GM12872 (cell line): Measurements from ENCODE around the gene PDILT.

Experiments used
- TF ChIP-seq, protein P1 (sequence below): IDR thresholded peaks from 3 replicates; pipeline ENCODE4 v1.5.1; 2011; ENCODE audit warnings: low read depth, mild to moderate bottlenecking, low read length, moderate library complexity; ENCODE audit not compliant: insufficient read depth

Gene PDILT

DNA sequence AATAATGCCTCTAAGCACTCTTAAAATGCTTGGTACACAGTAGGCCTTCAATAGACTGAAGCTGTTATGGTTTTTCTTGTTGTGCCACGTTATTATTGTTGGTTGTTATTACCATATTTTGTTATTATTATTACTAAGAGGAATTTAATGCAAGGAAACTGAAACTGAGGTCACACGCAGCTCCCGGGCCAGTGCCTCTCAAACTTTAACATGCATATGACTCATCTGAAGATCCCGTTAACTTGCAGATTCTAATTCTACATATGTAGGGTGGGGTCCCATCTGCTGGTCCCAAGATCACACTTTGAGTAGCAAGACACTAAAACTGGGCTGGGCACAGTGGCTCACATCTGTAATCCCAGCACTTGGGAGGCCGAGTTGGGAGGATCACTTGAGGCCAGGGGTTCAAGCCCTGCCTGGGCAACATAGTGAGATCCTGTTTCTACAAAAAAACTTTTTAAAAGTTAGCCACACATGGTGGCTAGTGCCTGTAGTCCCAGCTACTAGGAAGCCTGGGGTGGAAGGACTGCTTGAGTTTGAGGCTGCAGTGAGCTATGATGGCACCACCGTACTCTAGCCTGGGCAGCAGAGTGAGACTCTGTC is 5.7 kb upstream of the PDILT start:
- TF ChIP-seq, protein P1, sequence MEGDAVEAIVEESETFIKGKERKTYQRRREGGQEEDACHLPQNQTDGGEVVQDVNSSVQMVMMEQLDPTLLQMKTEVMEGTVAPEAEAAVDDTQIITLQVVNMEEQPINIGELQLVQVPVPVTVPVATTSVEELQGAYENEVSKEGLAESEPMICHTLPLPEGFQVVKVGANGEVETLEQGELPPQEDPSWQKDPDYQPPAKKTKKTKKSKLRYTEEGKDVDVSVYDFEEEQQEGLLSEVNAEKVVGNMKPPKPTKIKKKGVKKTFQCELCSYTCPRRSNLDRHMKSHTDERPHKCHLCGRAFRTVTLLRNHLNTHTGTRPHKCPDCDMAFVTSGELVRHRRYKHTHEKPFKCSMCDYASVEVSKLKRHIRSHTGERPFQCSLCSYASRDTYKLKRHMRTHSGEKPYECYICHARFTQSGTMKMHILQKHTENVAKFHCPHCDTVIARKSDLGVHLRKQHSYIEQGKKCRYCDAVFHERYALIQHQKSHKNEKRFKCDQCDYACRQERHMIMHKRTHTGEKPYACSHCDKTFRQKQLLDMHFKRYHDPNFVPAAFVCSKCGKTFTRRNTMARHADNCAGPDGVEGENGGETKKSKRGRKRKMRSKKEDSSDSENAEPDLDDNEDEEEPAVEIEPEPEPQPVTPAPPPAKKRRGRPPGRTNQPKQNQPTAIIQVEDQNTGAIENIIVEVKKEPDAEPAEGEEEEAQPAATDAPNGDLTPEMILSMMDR = no peak

DNA sequence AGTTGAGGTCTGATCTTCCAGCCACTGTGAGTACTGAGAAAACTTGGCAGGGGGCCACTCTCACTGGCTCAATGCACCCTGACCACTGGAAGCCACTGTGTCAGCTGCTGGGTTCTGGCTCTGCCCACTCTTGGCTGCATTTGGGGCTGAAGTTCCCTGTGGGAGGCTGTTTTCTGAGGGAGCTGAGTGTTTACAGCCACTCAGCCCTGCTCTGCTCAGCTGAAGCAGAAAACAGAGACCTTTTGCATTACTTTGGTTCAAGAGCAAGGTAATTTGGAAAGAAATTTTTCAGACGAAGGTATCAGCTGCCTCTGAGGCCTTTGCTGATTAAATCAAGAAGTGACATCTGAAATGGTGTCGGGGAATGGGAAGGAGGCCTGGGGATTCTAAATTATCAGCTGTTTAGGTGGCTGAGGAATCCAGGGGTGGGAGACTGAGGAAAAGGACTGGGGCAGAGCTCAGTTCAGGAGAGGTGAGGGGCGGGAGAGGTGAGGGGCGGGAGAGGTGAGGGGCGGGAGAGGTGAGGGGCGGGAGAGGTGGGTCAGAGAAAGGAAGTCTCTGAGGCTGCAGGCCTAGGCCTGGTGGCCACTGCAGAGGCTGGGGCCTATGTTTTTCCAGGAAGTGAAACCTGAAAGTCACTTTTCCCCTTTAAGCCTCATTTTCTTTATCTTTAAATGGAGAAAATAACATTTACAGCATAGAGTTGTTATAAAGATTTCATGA is 5.0 kb upstream of the PDILT start, which contains the start of gene ACSM5:
Gene ACSM5, plus strand, starts transcription at position 137 of the 723 bp plus-strand sequence. CDS start 1,951 bp downstream, outside the sequence.
- TF ChIP-seq, protein P1 = no peak

DNA sequence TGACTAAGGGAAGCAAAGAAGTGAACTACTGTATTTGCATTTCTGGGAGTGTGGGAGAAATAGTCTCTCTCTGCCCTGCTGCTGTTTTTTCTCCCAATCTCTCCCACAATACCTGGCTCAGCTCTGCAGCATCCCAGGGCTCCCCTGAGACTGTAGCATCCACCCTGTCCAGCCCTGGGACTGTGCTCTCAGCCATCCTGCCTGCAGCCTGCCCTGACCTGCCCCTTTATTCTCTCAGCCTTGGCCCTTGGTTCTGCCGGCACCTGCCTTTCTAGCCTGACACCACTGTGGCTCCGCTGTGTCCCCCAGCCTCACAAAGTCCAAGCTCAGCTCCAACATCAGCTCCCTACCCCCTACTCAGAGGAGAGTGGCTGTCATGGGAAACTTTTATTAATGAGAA is 1.9 kb downstream of the PDILT start:
- TF ChIP-seq, protein P1 = no peak

DNA sequence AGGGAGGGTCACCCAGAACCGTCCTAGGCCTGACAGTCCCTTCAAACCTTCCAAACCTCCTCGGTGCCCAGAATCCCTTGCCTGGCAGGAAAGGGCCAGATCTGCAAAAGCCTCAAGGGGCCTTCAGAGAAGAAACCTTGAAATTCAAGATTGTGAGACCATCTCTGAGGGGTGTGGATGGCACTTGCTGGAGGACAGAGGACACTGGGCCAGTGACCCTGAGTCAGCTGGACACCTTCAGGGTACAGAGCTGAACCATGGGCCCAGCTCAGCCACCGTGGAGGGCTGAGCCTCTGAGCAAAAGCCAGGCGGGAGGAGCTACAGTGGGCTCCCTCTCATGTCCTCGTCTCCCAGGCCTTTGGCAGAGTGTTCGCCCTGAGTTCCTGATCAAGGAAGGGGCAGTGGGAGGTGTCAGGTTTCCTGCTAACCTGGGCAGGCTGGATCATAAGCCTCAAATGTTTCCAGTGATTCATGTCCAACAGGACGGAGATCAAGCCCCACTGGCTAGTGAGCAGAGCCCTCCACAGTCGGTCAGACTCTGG is 3.0 kb downstream of the PDILT start:
- TF ChIP-seq, protein P1 = no peak

DNA sequence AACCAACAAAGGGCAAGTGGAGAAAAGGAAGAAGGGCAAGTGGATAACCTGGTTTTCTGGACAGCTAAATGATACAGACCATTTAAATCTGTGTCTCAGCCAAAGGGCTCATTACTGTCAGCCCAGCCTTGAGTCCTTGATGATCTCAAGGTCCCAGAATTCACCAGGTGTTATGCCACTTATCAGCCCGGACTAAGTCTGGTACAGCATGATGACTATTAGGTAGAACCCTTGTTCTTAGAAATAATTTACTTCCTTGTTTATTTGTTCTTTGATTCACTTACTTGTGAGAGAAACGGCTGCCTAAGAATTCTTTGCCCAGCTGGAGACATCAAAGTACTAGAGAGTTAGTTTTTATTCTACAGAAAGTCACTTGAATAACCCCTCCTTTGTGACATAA is 3.5 kb downstream of the PDILT start:
- TF ChIP-seq, protein P1 = no peak

DNA sequence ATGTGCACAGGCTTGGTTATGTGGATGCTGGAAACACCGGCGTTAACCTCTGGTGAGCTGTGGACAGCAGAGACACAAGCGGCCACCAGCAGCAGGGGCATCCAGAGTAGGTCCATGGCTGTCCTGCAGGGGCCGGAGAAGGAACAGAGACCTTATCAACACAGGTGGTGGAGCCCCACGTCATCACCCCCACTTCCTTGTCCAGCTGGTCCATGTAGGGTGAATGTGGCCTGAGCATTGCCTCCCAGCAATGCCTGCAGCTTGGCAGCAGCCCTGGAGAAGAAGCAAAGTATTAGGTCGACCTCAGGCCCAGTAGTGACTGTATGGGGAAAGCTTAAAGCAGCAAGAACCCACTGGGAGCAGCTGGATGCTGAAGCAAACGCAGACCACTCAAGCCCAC is 5.4 kb downstream of the PDILT start:
- TF ChIP-seq, protein P1 = no peak

DNA sequence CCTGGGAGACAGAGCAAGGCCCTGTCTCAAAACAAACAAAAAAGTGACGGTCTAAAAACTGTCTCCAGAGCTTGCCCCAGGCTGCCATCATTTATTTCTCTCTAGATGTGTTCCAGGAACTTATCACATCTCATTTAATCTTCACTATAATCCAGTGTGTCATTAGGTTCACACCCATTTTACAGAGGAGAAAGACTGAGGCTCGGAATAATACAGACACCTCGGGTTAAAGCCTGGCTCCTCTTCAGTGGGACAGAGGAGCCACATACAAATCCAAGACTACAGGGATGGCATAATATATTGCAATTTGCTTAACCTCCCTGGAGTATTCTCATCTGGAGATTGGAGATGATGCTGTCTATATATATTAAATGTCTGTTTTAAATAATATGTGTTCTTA is 5.9 kb downstream of the PDILT start:
- TF ChIP-seq, protein P1 = no peak
